SHP77 treated with DMSO at 0.1 percent for 48 hours (cell line): ENCODE results near the gene CDK15.
"Not testable (repeated sequence)": the region's sequence is repeated elsewhere in the genome, so short reads cannot be mapped to it uniquely, and the experiment has no call there.

ENCODE experiments used
- DNase-seq: peaks from one replicate; lab custom pipeline; 2025; lab: John Stamatoyannopoulos, UW

CDK15 gene

DNA sequence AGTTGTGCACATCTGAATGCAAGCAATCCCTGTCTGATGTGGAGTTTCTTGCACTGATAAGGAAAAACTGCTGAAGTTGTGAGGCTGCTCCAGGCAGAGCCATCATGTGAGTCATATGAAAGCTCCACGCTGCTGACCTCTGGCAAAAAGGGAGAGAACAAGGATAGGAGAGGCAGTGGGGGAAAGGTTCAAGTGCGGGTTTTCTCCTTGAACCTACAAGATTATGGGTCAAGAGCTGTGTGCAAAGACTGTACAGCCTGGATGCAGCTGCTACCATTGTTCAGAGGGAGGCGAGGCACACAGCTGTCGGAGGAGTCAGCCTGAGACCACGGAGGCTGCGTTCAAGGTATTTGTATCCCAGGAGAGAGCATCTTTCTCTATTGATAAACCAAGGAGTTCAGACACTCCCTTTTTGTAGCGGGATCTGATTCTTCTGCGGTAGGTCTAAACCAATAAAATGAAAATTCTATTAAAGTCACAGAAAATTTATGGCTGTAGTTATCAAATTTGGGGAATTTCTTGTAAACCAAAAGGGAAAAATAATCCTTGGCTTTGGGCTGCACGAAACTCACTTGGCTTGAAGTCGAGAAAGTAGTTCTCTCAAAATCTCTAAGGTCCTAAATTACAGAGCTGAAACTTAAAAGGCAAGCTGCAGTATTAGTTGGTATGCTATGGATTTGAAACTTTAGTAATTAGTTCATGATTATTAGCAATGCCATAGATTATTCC, at the start of gene CDK15:
Gene CDK15 (plus strand): TSS at position 96 of the 729 bp plus-strand sequence. CDS start 128 bp downstream, at position 224.
- DNase-seq, result no peak

DNA sequence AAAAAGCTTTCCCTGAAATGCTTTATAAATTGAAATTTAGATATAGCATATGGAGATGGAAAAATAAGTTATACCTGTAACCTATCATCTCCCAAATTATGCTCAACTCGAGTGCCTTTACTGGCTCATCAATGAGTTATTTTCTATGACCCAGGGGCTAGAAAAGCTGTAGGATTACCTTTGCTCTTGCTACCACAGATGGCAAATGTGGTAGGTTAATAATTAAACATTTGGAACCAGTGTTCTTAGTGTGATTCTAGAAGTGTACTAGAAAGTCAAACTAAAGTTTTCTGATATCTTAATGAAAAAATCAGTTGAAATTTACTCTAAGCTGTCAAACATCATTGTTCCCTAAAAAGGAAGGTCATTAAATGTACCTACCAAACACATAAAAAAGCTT, 48.1 kb upstream of the CDK15 start:
- no peak for DNase-seq

- no peak for DNase-seq
Observed at GRCh38 chr2:201758873-201759272, 47.5 kb upstream of the CDK15 start.

DNA sequence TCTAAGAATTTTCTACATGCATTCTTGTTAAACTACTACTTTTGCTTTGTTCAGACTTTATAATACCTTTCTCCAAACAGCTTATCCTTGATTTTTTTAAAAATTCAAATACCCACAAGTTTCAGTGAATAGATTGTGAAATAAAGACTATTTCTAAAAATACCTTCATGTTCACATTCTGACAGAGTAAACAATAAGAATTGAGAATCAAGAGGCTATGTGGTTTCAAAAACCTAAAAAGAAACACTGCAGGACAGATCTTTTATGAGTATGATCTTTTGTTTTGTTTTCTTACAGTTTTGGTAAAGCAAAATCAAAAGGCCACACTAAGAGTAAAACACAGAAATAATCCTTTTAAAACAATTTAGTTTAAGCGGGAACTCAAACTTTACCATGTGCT, 46.8 kb upstream of the CDK15 start:
- no peak for DNase-seq

DNA sequence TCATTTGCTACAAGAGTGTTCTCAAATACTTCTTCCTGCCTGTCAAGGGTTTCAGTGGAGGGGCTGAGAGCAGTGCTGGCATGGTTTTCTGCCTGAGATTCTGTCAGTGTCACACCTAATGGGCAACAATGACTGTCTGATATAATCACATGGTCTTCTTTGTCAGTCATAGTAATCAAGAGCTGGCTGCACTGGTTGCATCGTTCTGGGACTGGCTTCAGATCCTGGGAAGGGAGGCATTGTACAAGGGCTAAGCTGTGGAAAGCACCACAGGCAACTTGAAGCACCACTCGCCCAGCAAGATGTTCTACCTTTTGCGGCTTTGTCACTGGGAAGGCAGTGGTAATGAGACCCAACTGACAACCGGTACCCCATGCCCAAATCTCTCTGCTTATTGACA, 45.2 kb upstream of the CDK15 start:
- DNase-seq, result no peak

DNA sequence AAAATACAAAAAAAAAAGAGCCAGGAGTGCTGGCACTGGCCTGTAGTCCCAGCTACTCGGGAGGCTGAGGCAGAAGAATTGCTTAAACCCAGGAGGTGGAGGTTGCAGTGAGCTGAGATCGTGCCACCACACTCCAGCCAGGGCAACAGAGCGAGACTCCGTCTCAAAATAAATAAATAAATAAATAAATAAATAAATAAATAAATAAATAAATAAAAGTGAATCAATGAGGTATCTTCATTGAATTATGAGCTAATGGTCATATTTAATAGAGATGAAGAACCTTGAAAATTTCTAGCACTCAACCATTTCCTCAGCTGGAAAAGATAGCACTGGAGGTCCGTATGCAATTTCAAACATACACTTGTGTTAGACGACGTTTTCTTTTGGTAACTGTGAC, 41.9 kb upstream of the CDK15 start:
- not testable (repeated sequence) for DNase-seq

DNA sequence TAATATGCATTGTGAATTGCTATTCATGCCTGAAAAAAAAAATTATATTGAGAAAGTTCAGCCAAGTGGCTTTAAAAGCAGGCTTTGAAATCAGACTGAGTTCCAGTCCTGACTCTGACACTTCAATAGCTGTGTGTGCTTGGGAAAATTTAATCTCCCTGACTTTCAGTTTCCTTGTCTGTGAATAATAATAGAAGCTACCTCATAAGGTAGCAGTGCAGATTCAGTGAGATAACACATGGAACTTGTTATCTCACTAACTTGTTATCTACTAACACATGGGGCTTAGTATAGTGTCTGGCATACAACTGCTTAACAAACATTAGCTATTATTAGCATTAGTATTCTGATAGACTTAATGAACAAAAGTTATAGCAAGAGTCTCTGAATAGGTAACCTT, 40.5 kb upstream of the CDK15 start:
- no peak for DNase-seq

- no peak for DNase-seq
Observed at GRCh38 chr2:201768918-201769317, 37.4 kb upstream of the CDK15 start.

DNA sequence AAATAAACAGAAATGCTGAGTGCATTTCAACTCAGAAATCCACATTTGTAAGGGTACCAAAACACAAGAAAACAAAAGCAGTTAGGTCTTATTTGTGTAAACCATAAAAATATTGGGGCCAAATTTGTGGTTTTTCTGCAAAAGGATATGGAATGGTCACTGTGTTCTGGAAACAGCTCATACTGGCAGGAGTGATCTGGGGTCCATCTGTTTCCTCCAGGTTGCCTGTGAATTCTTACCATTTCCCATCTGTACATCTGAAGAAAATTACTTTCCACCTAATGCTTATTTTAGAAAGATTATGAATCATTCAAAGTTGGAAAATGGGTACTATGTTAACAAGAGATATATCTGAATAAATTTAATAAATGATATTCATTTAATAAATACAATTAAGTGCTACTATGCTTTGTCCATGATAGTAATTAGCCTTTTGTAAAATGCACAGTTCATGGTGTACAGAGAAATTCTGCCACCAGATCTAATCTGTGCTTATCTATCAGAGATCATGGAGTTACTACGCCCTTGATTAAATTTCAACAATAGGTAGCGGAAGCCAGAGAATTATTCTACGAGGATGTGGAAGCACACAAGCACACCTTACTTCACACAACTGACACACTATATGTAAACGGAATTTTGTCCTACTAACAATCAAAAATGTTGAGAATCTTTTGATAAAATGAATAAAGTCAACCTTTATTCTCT, 36.5 kb upstream of the CDK15 start:
- no peak for DNase-seq

- no peak for DNase-seq
Observed at GRCh38 chr2:201773990-201774389, 32.3 kb upstream of the CDK15 start.

DNA sequence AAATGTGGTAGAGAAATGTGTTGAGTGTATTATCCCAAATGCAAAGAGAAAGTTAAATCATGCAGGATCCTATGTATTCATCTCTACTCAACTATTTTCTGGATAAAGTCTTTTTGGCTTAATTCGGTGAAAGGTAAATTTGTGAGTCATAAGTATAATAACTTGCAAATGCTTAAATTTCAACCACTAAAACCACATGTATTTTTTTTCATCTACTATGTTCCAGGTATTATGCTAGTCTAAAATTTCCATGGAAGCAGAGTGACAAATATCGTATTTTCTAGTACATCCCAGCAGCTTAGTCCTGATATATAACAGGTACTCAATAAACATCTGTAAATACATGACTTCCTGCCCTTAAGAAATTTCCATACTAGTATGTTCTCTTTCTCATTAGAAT, 31.8 kb upstream of the CDK15 start:
- no peak for DNase-seq

GRCh38 chr2:201775326-201775725, 31.0 kb upstream of the CDK15 start:
- DNase-seq, result no peak

DNA sequence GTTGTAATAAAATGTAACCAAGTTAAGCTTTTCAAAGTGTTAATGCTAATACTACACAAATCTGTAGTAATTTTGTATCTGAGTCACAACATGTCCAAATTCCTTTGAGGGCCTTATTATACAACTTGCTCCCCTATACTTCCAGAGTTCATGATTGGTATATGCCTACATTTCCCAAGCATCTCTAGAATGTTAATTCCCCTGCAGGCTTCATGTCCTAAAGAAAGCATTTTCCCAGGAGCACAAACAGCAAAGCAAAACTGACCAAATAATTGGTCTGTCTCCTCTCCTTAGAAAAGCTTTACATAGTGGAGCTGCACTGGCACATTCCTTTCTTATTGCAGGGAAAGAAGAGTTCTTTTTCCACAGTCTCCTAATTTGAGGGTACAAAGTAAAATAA, 29.3 kb upstream of the CDK15 start:
- no peak for DNase-seq

DNA sequence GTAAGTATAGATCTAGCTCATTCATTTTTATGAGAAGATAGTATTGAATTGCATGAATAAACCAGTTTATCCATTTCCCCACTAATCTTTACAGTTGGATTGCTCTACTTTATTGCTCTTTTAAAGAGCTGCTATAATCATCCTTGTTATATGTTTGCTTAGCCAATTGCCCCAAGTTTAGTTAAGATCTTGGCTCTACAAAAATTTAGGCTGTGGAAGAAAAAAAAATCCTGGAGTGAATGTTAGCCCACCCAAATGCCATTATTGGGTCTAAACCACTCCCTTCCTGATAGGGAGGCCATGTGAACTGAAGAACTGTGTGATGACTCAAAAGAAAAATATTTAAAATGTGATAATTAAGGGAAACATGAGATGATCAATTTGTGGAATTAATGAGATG, 28.5 kb upstream of the CDK15 start:
- DNase-seq, result no peak

DNA sequence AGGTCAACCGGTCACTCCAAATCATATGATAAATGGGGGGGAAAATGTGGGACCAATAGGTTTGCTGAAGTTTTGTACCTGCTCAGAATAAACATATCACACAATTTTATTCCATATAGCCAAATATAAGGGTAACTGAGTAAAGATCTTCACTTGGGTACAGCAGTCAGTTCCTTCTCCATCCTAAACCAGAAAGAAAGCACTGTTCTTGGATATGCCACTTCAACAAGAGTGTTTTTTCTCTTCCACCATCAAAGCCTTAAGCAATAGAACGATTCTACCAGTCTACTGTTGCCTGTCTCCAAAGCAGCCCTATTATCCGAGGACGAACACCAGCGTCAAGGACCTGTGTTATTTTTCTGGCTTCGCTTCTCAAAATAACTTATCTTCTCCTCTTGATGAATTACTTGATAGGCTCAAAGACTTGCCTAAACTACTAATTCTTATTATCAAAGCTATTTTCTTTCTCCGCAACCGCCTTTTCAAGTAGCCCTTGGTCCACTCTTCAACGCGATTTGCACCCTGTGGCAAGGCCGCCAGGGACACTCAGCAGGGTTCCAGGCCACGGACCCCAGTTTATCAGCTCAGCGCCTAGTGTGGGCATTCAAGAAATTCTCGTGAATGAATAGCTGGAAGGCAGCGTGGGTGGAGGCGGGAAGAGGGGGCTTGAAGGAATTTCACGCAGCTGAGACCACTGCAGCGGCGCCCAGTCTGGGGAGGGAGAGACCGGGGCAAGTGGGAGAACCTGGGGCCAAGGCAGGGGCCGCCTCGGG, 26.2 kb upstream of the CDK15 start:
- no peak for DNase-seq

GRCh38 chr2:201780674-201781493, 25.5 kb upstream of the CDK15 start, which contains the start of gene ALS2:
TSS of gene ALS2 (minus strand) at chr2:201780933. CDS start at chr2:201768885, 12,048 bp downstream.
- peak; percentile 97 for DNase-seq

DNA sequence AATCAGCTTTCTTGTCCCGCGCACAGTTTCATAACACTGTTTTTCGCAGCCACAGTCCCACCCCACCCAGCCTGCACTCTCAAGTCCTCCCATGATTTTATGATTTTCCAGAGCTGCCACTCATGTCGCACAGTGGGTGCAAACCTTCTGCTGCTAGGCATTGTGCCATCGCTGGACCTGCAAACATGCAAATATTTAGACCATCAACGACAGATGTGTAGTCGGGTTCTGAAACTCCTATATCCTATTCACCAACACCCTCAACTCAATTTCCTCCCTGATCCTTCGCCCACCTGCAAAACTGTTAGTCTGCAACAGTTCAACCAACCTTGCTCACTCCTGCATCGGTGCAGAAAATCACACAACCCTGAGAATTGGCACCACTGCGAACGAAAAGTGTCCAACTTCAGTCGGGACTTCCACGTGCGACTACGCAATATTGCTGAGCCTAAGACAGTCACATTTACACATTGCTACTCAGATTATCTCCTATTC, 24.7 kb upstream of the CDK15 start:
- DNase-seq, result no peak

GRCh38 chr2:201784563-201784962, 21.8 kb upstream of the CDK15 start:
- no peak for DNase-seq

GRCh38 chr2:201785135-201785534, 21.2 kb upstream of the CDK15 start:
- DNase-seq, result no peak

DNA sequence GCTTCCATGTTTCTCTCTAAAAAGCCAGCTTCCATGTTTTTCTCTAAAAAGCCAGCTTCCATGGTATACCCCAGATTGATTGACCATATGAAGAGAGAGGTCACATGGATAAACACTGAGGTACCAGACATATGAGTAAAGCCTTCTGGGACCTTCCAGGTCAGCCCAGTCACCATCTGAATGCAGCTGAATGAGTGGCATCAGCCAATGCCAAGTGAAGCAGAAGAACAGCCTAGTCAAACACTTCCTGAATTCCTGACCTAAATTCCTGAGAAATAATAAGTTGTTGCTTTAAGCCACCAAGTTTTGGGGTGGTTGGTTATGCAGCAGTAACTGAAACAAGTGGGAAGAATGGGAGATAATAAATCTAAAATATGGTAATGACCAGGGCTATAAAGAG, 19.9 kb upstream of the CDK15 start:
- no peak for DNase-seq

- DNase-seq, result no peak
Observed at GRCh38 chr2:201788371-201788770, 18.0 kb upstream of the CDK15 start.

GRCh38 chr2:201789395-201789794, 16.9 kb upstream of the CDK15 start:
- DNase-seq, result no peak
